Measurements from ENCODE around the gene MRPS31.
"Not testable (repeated sequence)": the region's sequence is repeated elsewhere in the genome, so short reads cannot be mapped to it uniquely, and the experiment has no call there.

MRPS31 gene

DNA sequence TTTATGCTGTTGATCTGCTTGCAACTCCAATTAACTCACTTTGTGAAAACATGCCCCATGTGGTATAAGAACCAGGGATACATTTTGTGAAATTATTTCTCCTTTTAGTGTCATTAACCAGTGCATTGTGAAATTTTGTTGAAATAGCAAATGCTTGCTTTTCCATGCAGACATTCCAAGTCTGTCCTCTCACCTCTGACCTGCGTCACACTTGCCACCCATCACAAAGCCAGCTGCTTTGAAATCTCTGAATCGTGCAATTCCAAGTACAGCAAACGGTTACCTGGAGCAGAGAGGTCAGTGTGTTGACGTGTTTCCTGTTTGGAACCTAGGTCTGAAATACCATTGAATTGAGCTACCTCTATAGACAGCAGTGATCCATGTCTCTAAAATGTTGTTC, 13.6 kb upstream of the MRPS31 start:
- in situ Hi-C loops (cut with HindIII; ENCODE audit: low pct_unique_long_range_greater_than_20kb, low sequenced_read_pairs) = no loop called here
- DNase-seq (ENCODE audit: low read depth in 1 of 2, low spot score in 1 of 2) = no peak

DNA sequence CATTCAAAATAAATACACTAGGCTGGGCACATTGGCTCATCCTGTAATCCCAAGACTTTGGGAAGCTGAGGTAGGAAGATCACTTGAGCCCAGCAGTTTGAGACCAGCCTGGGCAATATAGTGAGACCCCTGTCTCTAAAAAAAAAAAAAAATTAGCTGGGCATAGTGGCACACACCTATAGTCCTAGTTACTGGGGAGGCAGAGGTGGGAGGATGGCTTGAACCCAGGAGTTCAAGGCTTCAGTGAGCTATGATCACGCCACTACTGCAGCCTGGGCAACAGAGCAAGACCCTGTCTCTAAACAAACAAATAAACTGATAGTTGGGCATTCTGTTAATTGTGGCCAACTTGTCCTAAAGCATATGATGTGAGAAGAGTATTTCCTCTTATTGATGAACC, 12.0 kb upstream of the MRPS31 start:
- in situ Hi-C loops (cut with HindIII; ENCODE audit: low pct_unique_long_range_greater_than_20kb, low sequenced_read_pairs); DNase-seq (ENCODE audit: low read depth in 1 of 2, low spot score in 1 of 2): not testable (repeated sequence)

More for the DNA sequence above, 13.6 kb upstream of the MRPS31 start:
- no peak for TF ChIP-seq JUND (IDR thresholded peaks at IDR 0.05; ENCODE audit: low read depth)

DNA sequence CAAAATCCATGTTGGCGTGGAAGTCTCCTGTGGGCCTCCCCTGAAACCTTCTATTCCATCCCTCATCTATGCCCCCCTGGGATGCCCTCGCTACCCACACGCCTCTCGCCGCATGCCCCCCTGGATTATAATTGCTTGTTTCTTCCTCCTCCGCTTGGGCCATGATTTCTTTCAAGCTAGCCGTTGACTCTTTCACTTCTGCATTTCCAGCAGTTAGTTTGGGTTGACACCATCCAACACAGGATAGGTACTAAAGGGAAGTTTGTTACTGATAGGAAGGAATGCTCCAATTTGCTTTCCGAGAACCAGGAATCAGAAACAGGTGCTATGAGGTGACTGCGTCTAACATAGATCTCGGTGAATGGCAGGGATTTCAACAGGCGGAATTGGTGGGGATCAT, 10.7 kb upstream of the MRPS31 start:
- TF ChIP-seq JUND (IDR thresholded peaks at IDR 0.05; ENCODE audit: low read depth) = no peak
- in situ Hi-C loops (cut with HindIII; ENCODE audit: low pct_unique_long_range_greater_than_20kb, low sequenced_read_pairs) = no loop called here
- DNase-seq (ENCODE audit: low read depth in 1 of 2, low spot score in 1 of 2) = no peak

DNA sequence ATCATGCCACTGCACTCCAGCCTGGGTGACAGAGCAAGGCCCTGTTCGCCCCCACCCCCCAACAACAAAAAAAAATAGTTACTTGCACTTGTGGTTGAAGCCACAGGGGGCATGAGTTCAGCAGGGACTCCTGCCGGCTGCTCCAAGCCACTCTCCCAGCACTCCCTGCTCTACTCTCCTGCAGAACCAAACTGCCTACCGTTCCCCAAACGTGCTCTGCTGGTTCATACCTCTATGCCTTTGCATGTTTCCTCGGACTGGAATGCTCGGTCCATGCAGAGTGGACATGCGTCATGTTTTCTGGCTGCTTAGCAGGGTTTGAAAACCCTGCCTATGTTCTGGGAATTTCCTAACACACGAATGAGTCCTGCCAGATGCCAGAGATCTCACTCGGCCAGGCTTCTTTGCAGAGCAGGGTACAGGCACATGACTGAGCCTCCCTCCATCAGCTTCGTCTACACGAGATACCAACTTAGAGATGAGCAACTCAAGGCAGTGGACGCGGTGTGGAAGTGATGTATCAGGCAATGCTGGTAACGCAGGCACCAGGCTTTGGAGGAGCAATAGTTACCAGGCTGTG, 9.9 kb upstream of the MRPS31 start:
- DNase-seq (ENCODE audit: low read depth in 1 of 2, low spot score in 1 of 2) = peak in 1 of 2 experiments; percentile 33
- TF ChIP-seq JUND (IDR thresholded peaks at IDR 0.05; ENCODE audit: low read depth) = no peak
- in situ Hi-C loops (cut with HindIII; ENCODE audit: low pct_unique_long_range_greater_than_20kb, low sequenced_read_pairs) = no loop called here

DNA sequence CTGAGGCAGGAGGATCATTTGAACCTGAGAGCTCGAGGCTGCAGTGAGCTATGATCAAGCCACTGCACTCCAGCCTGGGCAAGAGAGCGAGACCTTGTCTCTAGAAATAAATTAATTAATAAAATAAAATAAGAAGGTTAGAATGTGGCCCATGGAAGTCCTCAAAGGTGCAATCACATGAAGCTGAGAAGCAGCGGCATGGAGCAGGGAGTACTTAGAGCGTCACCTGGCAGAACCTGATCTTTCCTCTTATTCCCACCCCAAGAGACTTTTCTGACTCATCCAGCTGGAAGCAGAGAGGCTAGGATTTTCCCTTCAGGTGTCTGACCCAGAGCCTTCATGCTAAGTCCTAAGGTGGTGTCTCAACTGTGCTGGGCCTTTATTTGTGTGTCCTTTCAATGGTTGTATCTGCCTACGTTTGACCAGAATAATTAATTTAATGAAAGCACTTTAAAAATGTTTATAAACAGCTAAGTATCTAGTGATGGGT, 8.9 kb upstream of the MRPS31 start:
- in situ Hi-C loops (cut with HindIII; ENCODE audit: low pct_unique_long_range_greater_than_20kb, low sequenced_read_pairs) = no loop called here
- no peak for TF ChIP-seq JUND (IDR thresholded peaks at IDR 0.05; ENCODE audit: low read depth)
- no peak for DNase-seq (ENCODE audit: low read depth in 1 of 2, low spot score in 1 of 2)

DNA sequence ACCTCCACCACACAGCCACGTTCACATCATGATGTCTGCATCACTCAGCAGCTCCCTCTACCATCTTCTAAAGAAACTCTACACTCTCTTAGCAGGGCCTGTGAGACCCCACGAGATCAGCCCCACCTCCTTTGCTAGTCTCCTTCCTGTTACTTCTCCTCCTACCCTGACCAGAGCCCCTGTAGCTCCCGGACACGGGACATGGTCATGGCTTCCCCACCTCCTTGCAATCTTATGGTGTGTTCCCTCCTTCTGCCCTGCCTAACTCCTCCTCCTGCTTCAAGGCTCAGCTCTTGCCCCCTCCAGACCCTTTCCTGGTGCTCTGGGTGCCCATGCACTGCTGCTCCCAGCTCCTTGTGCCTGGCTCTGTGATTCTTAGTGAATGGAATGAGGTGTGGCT, 8.1 kb upstream of the MRPS31 start:
- no peak for DNase-seq (ENCODE audit: low read depth in 1 of 2, low spot score in 1 of 2)
- in situ Hi-C loops (cut with HindIII; ENCODE audit: low pct_unique_long_range_greater_than_20kb, low sequenced_read_pairs) = no loop called here
- no peak for TF ChIP-seq JUND (IDR thresholded peaks at IDR 0.05; ENCODE audit: low read depth)

DNA sequence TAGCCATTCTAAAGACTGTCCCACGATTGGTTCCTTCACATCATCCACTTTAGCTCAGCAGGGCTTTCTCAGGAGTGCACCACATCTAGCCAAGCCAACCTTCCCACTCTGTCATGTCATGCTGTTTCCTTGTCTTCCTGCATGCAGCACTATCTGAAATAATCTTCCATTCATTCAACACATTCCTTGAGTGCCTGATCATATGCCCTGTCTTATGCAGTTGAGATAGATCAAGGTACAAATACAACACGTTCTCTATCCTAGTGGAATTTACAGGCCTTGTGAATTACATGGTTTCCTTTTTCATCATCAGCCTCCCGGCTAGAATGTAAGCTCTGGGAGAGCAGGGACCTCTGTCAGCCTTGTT, 6.8 kb upstream of the MRPS31 start:
- no peak for DNase-seq (ENCODE audit: low read depth in 1 of 2, low spot score in 1 of 2)
- no peak for TF ChIP-seq JUND (IDR thresholded peaks at IDR 0.05; ENCODE audit: low read depth)
- in situ Hi-C loops (cut with HindIII; ENCODE audit: low pct_unique_long_range_greater_than_20kb, low sequenced_read_pairs) = no loop called here

DNA sequence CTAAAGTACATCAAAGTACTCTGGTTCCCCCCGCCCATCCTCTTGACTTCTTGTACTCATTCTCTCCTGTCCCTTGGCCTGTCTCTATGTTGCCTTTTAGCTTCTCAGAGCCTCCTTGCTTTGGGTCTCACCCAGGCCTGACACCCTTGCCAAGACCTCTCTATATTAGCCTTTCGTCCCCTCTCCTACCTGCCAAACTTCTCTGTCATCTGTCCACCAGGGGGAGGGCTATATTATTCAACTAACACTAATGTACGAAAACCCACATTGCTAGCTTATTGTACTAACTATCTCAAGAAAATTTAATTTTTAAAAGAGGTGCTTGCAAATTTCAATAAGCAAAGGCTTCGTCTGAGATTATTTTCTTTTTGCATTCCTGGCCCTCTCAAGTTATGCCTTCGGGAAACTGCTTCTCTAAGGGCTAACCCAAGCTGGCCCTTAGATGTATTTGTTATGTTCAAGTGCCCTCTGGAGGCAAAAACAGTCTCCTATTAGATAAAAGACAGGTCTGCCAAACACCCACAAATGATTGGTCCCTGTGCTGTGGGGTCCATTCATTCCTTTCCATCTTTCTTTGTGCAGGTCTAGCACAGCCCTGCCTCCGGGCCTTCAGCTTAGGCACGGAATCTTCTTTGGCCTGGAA, 6.3 kb upstream of the MRPS31 start:
- in situ Hi-C loops (cut with HindIII; ENCODE audit: low pct_unique_long_range_greater_than_20kb, low sequenced_read_pairs) = no loop called here
- TF ChIP-seq JUND (IDR thresholded peaks at IDR 0.05; ENCODE audit: low read depth) = no peak
- peak; percentile 21 to 66 for DNase-seq (ENCODE audit: low read depth in 1 of 2, low spot score in 1 of 2)

DNA sequence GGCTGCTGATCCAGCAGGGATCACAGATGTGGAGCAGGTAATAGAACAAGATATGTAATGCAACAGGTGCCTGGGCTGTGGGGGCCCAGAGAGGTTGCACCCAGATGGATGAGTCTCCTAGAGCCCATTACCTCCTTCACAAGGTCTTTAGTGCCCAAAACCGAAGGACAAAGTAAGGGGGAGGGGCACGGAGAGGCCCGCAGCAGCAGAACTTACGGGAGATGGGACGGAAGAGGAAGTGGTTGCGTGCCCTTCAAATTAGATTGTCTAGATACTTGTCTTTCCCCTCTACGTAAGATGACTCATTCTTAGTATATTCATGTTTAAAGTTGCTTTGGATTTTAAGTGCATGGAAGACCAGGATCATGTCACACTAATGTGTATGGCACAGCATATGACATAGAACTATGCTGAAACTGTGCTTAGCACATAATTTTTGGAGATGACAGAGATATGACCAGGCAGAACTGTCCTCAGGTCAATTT, 5.7 kb upstream of the MRPS31 start:
- in situ Hi-C loops (cut with HindIII; ENCODE audit: low pct_unique_long_range_greater_than_20kb, low sequenced_read_pairs) = no loop called here
- DNase-seq (ENCODE audit: low read depth in 1 of 2, low spot score in 1 of 2) = no peak
- no peak for TF ChIP-seq JUND (IDR thresholded peaks at IDR 0.05; ENCODE audit: low read depth)

DNA sequence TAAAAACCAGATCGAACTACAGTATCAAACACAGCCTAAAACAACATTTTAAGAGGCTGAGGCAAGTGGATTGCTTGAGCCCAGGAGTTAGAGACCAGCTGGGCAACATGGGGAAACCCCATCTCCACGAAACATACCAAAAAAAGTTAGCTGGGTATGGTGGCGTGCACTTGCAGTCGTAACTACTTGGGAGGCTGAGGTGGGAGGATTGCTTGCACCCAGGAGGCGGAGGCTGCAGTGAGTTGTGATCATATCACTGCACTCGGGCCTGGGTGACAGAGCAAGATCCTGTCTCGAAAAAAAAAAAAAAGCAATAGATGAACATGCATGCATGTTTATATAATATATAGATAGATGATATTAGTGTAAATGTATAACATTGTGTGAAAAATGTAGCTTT, 5.2 kb upstream of the MRPS31 start:
- DNase-seq (ENCODE audit: low read depth in 1 of 2, low spot score in 1 of 2) = no peak
- TF ChIP-seq JUND (IDR thresholded peaks at IDR 0.05; ENCODE audit: low read depth) = no peak
- in situ Hi-C loops (cut with HindIII; ENCODE audit: low pct_unique_long_range_greater_than_20kb, low sequenced_read_pairs) = no loop called here

DNA sequence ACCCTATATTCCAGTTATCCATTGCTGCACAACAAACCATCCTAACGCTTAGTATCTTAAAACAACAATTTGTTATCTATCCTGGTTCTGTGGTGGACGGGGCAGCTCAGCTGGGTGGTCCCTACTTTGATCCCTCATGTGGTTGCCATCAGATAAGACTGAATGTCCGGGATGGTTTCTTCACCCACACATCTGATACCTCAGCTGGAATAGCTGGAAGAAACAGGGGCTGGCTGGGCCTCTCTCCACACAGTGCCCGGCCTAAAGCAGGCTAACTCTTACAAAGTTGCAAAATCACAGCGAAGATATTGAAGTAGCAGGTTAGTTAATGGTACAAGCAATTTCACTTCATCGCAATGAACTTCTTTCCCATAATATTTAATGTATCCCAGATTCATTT, 3.7 kb upstream of the MRPS31 start:
- TF ChIP-seq JUND (IDR thresholded peaks at IDR 0.05; ENCODE audit: low read depth) = no peak
- in situ Hi-C loops (cut with HindIII; ENCODE audit: low pct_unique_long_range_greater_than_20kb, low sequenced_read_pairs) = no loop called here
- no peak for DNase-seq (ENCODE audit: low read depth in 1 of 2, low spot score in 1 of 2)

DNA sequence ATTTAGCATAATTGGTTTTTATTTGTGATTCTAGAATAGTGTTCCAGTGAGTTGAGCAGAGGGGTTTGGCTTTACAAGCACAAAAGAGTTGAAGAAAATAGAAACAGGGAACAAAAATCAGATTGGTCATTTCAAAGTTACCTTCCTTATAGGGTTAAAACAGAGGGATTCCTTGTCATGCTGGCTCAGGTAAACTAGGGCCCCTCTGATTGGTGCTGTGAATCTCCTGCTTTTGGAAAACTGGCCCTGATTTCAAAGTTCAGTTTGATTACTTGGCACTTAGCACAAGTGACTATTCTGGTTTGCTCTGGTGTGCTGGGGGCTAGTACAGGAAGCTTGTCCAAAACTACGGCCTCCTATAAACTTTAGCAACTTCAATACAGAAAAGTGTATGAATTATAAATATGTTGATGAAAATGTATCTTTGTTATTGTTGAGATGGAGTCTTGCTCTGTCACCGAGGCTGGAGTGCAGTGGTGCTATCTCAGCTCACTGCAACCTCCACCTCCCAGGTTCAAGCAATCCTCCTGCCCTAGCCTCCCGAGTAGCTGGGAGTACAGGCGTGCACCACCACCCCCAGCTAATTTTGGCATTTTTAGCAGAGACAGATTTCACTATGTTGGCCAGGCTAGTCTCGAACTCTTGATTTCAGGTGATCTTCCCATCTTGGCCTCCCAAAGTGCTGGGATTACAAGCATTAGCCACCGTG, 1.9 kb upstream of the MRPS31 start:
- in situ Hi-C loops (cut with HindIII; ENCODE audit: low pct_unique_long_range_greater_than_20kb, low sequenced_read_pairs) = no loop called here
- no peak for TF ChIP-seq JUND (IDR thresholded peaks at IDR 0.05; ENCODE audit: low read depth)
- no peak for DNase-seq (ENCODE audit: low read depth in 1 of 2, low spot score in 1 of 2)

DNA sequence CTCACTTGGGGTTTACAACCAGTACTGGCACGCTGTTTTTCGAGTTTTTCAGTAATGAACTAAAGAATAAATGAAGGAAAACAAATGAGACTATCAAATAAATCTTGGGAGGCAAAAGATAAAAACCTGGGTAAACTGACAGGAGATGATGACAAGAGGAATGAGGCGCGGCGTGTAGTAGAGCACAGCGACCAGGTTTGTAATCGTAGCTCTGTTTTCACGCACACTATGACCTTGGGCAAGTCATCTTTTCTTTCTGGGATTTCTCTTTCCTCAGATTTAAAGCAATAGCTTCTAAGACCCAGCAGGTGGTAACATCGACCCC, 419 bp downstream of the MRPS31 start:
- TF ChIP-seq JUND (IDR thresholded peaks at IDR 0.05; ENCODE audit: low read depth) = no peak
- no peak for DNase-seq (ENCODE audit: low read depth in 1 of 2, low spot score in 1 of 2)
- in situ Hi-C loops (cut with HindIII; ENCODE audit: low pct_unique_long_range_greater_than_20kb, low sequenced_read_pairs) = no loop called here
